K562 (cell line): ENCODE measurements around the gene EXOC7. TPM values are rescaled to one million over a fixed set of nuclear protein-coding genes. Genes with fewer than 3 reads are reported as not detected.
A peak's percentile ranks its signal among the peaks of the same experiment; 100 is the strongest.

Source experiments
- CREB1 ChIP-seq, 2 experiments: sonication (generic) in 1 of 2; formaldehyde crosslinking in 1 of 2; IDR thresholded peaks; 2 replicates each; pipeline versions ENCODE4 v1.6.1 to v1.8.0; 2012 to 2022; ENCODE audit warnings: inconsistent platforms in 1 of 2, mild to moderate bottlenecking in 1 of 2, missing genetic modification reagents in 1 of 2, moderate library complexity in 1 of 2
- ELF1 ChIP-seq: fragments of 200-800 bp; sonication (Bioruptor generic); IDR thresholded peaks from 2 replicates; pipeline ENCODE4 v1.6.1; 2016; ENCODE audit warnings: missing genetic modification characterization, missing compliant biosample characterization
- EP300 ChIP-seq: IDR thresholded peaks from 2 replicates; pipeline ENCODE4 v1.6.1; 2012; ENCODE audit warnings: low read length, improper control_type of control experiment
- FOXA3 ChIP-seq, 2 experiments: fragments of 450-650 bp in 1 of 2; sonication (generic) in 1 of 2; formaldehyde crosslinking; IDR thresholded peaks in 1 of 2; conservative IDR thresholded peaks in 1 of 2; 2 replicates each; pipeline versions ENCODE4 v1.4.0 to v1.8.0; 2020 to 2022; ENCODE audit warnings: mild to moderate bottlenecking in 2 of 2, missing genetic modification reagents in 1 of 2
- MAZ ChIP-seq, 2 experiments: fragments of 450-650 bp in 1 of 2; sonication (generic) in 1 of 2; formaldehyde crosslinking; IDR thresholded peaks in 1 of 2; conservative IDR thresholded peaks in 1 of 2; 2 replicates each; pipeline versions ENCODE4 v1.4.0 to v1.5.0; 2020; ENCODE audit warnings: mild to moderate bottlenecking in 1 of 2, missing genetic modification reagents in 1 of 2
- POLR2G ChIP-seq: fragments of 200-400 bp; formaldehyde crosslinking; IDR thresholded peaks from 2 replicates; pipeline ENCODE4 v1.6.1; 2017; ENCODE audit warnings: low read depth, mild to moderate bottlenecking, antibody characterized with exemption, low read length, moderate library complexity
- RAD21 ChIP-seq, 2 experiments: fragments of 250-450 bp in 1 of 2; fragments of 450-650 bp in 1 of 2; sonication (Bioruptor Pico) in 1 of 2; formaldehyde crosslinking in 1 of 2; IDR thresholded peaks in 1 of 2; conservative IDR thresholded peaks in 1 of 2; 2 replicates each; pipeline versions ENCODE4 v1.4.0 to v1.8.0; 2020 to 2022; ENCODE audit warnings: mild to moderate bottlenecking in 2 of 2, moderate library complexity in 1 of 2
- SMARCE1 ChIP-seq: fragments of 450-650 bp; IDR thresholded peaks from 2 replicates; pipeline ENCODE4 v1.7.1; 2016; ENCODE audit warnings: mild to moderate bottlenecking
- TGIF2 ChIP-seq: sonication (generic); formaldehyde crosslinking; IDR thresholded peaks from 2 replicates; pipeline ENCODE4 v1.8.1; 2022; ENCODE audit warnings: mild to moderate bottlenecking, missing genetic modification reagents, moderate library complexity
- ZBTB43 ChIP-seq: sonication (generic); formaldehyde crosslinking; IDR thresholded peaks from 2 replicates; pipeline ENCODE4 v1.8.0; 2023; ENCODE audit warnings: mild to moderate bottlenecking, missing genetic modification reagents
- polyA plus RNA-seq, 8 experiments: library from polyadenylated mRNA; depleted of rRNA in 4 of 8; stranded (reverse) in 5 of 8; unstranded in 3 of 8; fragments of >200 nt; fragmentation: Nextera tagmentation in 2 of 8; fragmentation: Illumina TruSeq in 1 of 8; extraction: Ambion mirVana in 2 of 8; extraction: Trizol in 1 of 8; gene quantifications; 2 replicates each; pipeline versions ENCODE4 v1.2.1 to v1.2.3, GENCODE V29; 2011 to 2014; ENCODE audit warnings: inconsistent platforms in 1 of 8, missing spikeins in 1 of 8
- total RNA-seq, 7 experiments: library from RNA; depleted of rRNA in 6 of 7; stranded (reverse); fragments of >200 nt in 6 of 7; fragmentation: Illumina TruSeq in 2 of 7; extraction: Trizol in 2 of 7; gene quantifications; 2 replicates each; pipeline versions ENCODE4 v1.2.1 to v1.2.3, GENCODE V29; 2011 to 2021; ENCODE audit warnings: low replicate concordance in 1 of 7
- TF ChIP-seq, protein P1 (sequence below), 3 experiments: IDR thresholded peaks in 2 of 3; conservative IDR thresholded peaks in 1 of 3; 2 replicates each; pipeline ENCODE4 v1.5.1; 2011 to 2012; ENCODE audit warnings: low read length in 3 of 3, mild to moderate bottlenecking in 3 of 3, control low read depth in 2 of 3, improper control_type of control experiment in 1 of 3, inconsistent platforms in 1 of 3, low read depth in 1 of 3, mixed read lengths in 1 of 3, moderate library complexity in 1 of 3; ENCODE audit not compliant: insufficient read depth in 2 of 3

Gene EXOC7
- total and polyA plus RNA-seq, 9 of the 15 experiments (the other 6 are each of a cell fraction or from before 2014, with no cell fraction given) = 18.6 to 57.0 (median 35.0) TPM

- no peak for TF ChIP-seq TGIF2 (CRISPR knock-in tag)
- TF ChIP-seq ZBTB43 = no peak
- TF ChIP-seq, protein P1, sequence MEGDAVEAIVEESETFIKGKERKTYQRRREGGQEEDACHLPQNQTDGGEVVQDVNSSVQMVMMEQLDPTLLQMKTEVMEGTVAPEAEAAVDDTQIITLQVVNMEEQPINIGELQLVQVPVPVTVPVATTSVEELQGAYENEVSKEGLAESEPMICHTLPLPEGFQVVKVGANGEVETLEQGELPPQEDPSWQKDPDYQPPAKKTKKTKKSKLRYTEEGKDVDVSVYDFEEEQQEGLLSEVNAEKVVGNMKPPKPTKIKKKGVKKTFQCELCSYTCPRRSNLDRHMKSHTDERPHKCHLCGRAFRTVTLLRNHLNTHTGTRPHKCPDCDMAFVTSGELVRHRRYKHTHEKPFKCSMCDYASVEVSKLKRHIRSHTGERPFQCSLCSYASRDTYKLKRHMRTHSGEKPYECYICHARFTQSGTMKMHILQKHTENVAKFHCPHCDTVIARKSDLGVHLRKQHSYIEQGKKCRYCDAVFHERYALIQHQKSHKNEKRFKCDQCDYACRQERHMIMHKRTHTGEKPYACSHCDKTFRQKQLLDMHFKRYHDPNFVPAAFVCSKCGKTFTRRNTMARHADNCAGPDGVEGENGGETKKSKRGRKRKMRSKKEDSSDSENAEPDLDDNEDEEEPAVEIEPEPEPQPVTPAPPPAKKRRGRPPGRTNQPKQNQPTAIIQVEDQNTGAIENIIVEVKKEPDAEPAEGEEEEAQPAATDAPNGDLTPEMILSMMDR (IDR thresholded peaks at IDR 0.05 in 2 of 3, conservative IDR thresholded peaks at IDR 0.05 in 1 of 3; ENCODE audit: insufficient read depth in 2 of 3, low read depth in 1 of 3, low read length in 3 of 3) = peak; percentile 1 to 61 (median 37); a peak in 4 of 6 replicates
- TF ChIP-seq CREB1 (IDR thresholded peaks at IDR 0.05) = no peak
- no peak for TF ChIP-seq CREB1 (CRISPR knock-in tag; IDR thresholded peaks at IDR 0.05)
- TF ChIP-seq ELF1 (tag) = no peak
- no peak for TF ChIP-seq MAZ (CRISPR knock-in tag; conservative IDR thresholded peaks at IDR 0.05 in 1 of 2, IDR thresholded peaks at IDR 0.05 in 1 of 2)
- TF ChIP-seq SMARCE1 = peak; percentile 22; the same call in 1 of the 2 replicates
- TF ChIP-seq RAD21 (CRISPR knock-in tag; conservative IDR thresholded peaks at IDR 0.05 in 1 of 2, IDR thresholded peaks at IDR 0.05 in 1 of 2) = peak; percentile 12 to 41; a peak in 1 of 4 replicates
- TF ChIP-seq EP300 = no peak
- no peak for TF ChIP-seq POLR2G
- TF ChIP-seq FOXA3 (CRISPR knock-in tag; conservative IDR thresholded peaks at IDR 0.05 in 1 of 2, IDR thresholded peaks at IDR 0.05 in 1 of 2) = no peak
- TF ChIP-seq, all 486 proteins: peak for 3
These were observed 3.9 kb upstream of the EXOC7 start (continued) for GRCh38 chr17:76107509-76107908.
